GM12872 (cell line): ENCODE data around the gene CSMD2.
A peak's percentile ranks its signal among the peaks of the same experiment; 100 is the strongest.

Experiments
- CTCF ChIP-seq: IDR thresholded peaks from 3 replicates; pipeline ENCODE4 v1.5.1; 2011; ENCODE audit warnings: low read depth, mild to moderate bottlenecking, low read length, moderate library complexity; ENCODE audit not compliant: insufficient read depth

CSMD2 gene

GRCh38 chr1:33895396-33895795, 269.6 kb downstream of the CSMD2 start:
- TF ChIP-seq CTCF = no peak

DNA sequence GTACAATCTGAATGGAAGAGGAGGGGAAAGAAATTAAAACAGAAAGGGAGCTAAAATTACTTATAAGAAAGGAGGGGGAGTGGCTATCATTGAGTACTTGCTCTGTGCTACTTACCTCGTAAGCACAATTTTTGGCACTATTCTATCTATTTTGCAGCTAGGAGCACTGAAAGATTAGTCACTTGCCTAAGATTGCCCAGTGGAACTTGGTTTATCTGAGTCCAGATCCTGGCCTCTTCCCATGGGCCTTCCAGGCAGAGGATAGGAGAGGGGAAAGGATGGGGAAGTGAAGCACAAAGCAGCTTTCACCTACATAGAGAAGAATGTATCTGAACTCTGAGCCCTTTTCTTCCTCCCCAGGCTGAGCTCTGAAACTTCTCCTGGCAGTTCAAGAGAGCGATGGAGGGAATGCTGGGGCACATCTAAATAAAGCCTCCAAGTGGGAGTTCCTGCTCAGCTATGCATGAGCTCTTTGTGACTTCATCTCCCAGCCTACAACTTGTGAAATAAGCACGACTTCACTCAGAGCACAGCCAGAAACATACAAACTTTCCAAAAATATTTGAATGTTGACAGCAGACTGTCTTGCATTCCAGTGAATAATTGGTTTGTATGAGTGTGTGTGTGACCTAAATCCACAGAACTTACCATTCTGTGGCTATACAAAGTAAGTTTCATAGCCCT, 271.7 kb downstream of the CSMD2 start:
- TF ChIP-seq CTCF = no peak

GRCh38 chr1:33886496-33886895, 278.5 kb downstream of the CSMD2 start:
- TF ChIP-seq CTCF = no peak

DNA sequence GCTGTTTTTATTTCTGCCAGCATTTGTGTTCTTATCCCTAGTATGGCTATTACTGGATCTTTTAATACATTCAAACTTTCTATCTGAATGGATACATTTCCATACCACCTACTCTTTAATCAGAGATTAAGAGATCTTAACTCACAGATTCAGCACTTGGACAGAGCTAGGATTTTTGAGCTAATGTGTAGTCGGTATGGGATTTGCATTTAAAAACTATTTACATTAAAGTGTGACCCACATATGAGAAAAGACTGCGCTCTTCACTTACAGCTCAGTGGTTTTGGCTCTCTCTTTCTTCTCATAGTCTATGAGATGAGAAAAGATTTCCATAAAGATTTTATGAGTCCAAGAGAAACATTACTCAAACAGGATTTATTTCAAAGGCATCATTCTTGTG, 284.7 kb downstream of the CSMD2 start:
- no peak for TF ChIP-seq CTCF

GRCh38 chr1:33878392-33878791, 286.6 kb downstream of the CSMD2 start:
- TF ChIP-seq CTCF = no peak

DNA sequence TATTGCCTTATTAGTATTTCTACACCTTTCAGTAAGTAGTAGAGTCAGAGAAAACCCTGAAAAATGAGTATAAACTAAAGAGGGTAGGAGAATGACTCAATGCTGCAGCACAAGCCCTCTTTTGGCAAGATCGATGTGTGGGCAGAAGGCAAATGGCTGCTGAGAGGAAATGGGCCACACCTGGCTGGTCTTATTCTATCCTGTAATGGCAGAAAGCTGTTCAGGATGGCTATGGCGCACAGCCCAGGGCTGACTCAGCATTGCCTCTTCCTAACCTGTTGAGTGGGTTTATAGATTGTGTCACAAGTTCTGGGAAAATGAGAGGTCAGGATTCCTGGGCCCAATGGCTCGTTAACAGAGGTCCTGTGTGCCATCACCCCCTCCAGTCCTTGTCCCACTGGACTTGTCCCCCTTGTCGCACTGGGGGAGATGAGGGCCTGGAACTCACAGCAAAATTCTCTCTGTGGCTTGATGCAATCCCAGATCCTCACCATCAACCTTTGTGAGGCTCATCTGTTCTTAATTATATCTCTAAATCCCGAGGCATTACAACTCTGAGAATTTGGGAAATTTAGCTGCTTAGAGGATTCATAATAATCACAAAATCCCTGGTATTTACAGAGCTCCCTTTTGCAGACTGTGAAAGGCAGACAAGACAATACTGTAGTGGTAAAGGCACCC, 287.9 kb downstream of the CSMD2 start:
- TF ChIP-seq CTCF = no peak

GRCh38 chr1:33875862-33876261, 289.2 kb downstream of the CSMD2 start:
- TF ChIP-seq CTCF = peak; percentile 60
